Stomach (tissue), 4 donors: ENCODE measurements around the gene SMAD7.

Experiments
- EP300 ChIP-seq: sonication (generic); formaldehyde crosslinking; IDR thresholded peaks from one replicate; pipeline ENCODE4 v1.6.1; 2017; ENCODE audit warnings: antibody characterized with exemption
- POLR2A ChIP-seq, 4 donors: fragments of 450-650 bp; IDR thresholded peaks; one replicate each; pipeline ENCODE4 v1.6.1; 2016; ENCODE audit warnings: antibody characterized with exemption in 4 of 4, control low read depth in 2 of 4, mild to moderate bottlenecking in 1 of 4, moderate library complexity in 1 of 4
- POLR2AphosphoS5 ChIP-seq, 3 donors: sonication (generic); formaldehyde crosslinking; IDR thresholded peaks; one replicate each; pipeline ENCODE4 v1.6.1; 2016; ENCODE audit warnings: antibody characterized with exemption in 3 of 3
- TF ChIP-seq, protein P1 (sequence below), 7 experiments: fragments of 450-650 bp in 4 of 7; fragments of 200-600 bp in 3 of 7; sonication (generic) in 3 of 7; IDR thresholded peaks; one replicate each; pipeline ENCODE4 v1.5.1; 2016 to 2019; ENCODE audit warnings: antibody characterized with exemption in 7 of 7, control low read depth in 2 of 7, mild to moderate bottlenecking in 1 of 7

- TF ChIP-seq, protein P1, sequence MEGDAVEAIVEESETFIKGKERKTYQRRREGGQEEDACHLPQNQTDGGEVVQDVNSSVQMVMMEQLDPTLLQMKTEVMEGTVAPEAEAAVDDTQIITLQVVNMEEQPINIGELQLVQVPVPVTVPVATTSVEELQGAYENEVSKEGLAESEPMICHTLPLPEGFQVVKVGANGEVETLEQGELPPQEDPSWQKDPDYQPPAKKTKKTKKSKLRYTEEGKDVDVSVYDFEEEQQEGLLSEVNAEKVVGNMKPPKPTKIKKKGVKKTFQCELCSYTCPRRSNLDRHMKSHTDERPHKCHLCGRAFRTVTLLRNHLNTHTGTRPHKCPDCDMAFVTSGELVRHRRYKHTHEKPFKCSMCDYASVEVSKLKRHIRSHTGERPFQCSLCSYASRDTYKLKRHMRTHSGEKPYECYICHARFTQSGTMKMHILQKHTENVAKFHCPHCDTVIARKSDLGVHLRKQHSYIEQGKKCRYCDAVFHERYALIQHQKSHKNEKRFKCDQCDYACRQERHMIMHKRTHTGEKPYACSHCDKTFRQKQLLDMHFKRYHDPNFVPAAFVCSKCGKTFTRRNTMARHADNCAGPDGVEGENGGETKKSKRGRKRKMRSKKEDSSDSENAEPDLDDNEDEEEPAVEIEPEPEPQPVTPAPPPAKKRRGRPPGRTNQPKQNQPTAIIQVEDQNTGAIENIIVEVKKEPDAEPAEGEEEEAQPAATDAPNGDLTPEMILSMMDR (IDR thresholded peaks at IDR 0.05): no peak
- no peak for TF ChIP-seq POLR2A (IDR thresholded peaks at IDR 0.05)
- TF ChIP-seq POLR2AphosphoS5 (IDR thresholded peaks at IDR 0.05): no peak
- no peak for TF ChIP-seq EP300
Observed at GRCh38 chr18:48927286-48928080, 23.3 kb downstream of the SMAD7 start.
